GM23338 (cell line): Measurements from ENCODE around the gene ETF1. TPM values are rescaled to one million over a fixed set of nuclear protein-coding genes. Genes with fewer than 3 reads are reported as not detected.

Source experiments
- ATAC-seq: fragments of 200-7000 bp; cut with Tn5 transposase; 3 replicates; pipeline ENCODE4 v1.9.1; 2020
- DNase-seq: peaks from one replicate; pipeline ENCODE4 v3.0.0-alpha.2; 2015; ENCODE audit warnings: low spot score
- H2AFZ ChIP-seq: fragments of 200-600 bp; sonication (generic); 2 replicates; pipeline ENCODE4 v1.8.0; 2016; ENCODE audit warnings: antibody characterized with exemption, mild to moderate bottlenecking, moderate library complexity
- H3F3A ChIP-seq: fragments of 200-600 bp; sonication (generic); replicated peaks from 2 replicates; pipeline ENCODE4 v1.8.0; 2017; ENCODE audit warnings: antibody characterized with exemption, mixed run types, low read depth
- H3K27ac ChIP-seq: fragments of 200-600 bp; sonication (generic); 2 replicates; pipeline ENCODE4 v1.6.1; 2016; ENCODE audit warnings: low read depth
- H3K27me3 ChIP-seq: fragments of 200-600 bp; sonication (generic); 2 replicates; pipeline ENCODE4 v1.8.0; 2016; ENCODE audit warnings: mild to moderate bottlenecking, mixed run types, moderate library complexity; ENCODE audit not compliant: insufficient read depth
- H3K36me3 ChIP-seq: fragments of 200-600 bp; sonication (generic); 2 replicates; pipeline ENCODE4 v1.8.0; 2016; ENCODE audit warnings: mild to moderate bottlenecking; ENCODE audit not compliant: insufficient read depth
- H3K4me1 ChIP-seq: fragments of 200-600 bp; sonication (generic); 2 replicates; pipeline ENCODE4 v1.8.0; 2016; ENCODE audit warnings: mild to moderate bottlenecking, moderate library complexity; ENCODE audit not compliant: insufficient read depth
- H3K4me2 ChIP-seq: fragments of 200-600 bp; sonication (generic); 2 replicates; pipeline ENCODE4 v1.7.1; 2017; ENCODE audit warnings: mixed run types
- H3K4me3 ChIP-seq: fragments of 200-600 bp; sonication (generic); 2 replicates; pipeline ENCODE4 v1.6.1; 2016; ENCODE audit warnings: mixed run types
- H3K79me2 ChIP-seq: fragments of 200-600 bp; sonication (generic); replicated peaks from 2 replicates; pipeline ENCODE4 v1.8.0; 2017; ENCODE audit warnings: mild to moderate bottlenecking; ENCODE audit not compliant: insufficient read depth
- H3K9me2 ChIP-seq: fragments of 200-600 bp; sonication (generic); 2 replicates; pipeline ENCODE4 v1.8.0; 2017; ENCODE audit not compliant: insufficient read depth
- H4K20me1 ChIP-seq: fragments of 200-600 bp; sonication (generic); replicated peaks from 2 replicates; pipeline ENCODE4 v1.8.0; 2017; ENCODE audit warnings: mild to moderate bottlenecking; ENCODE audit not compliant: insufficient read depth
- H3K27ac Mint-ChIP-seq: 2 replicates; pipeline ENCODE4 v1.8.0; 2020; ENCODE audit warnings: inconsistent platforms, mild to moderate bottlenecking, moderate library complexity, mixed read lengths
- H3K27me3 Mint-ChIP-seq: 3 replicates; pipeline ENCODE4 v1.8.0; 2022; ENCODE audit warnings: low read depth, mild to moderate bottlenecking, moderate library complexity, mixed read lengths, inconsistent platforms; ENCODE audit not compliant: insufficient read depth, poor library complexity
- H3K36me3 Mint-ChIP-seq: 3 replicates; pipeline ENCODE4 v1.8.0; 2021; ENCODE audit warnings: low read depth, mild to moderate bottlenecking, inconsistent platforms, moderate library complexity, mixed read lengths
- H3K4me1 Mint-ChIP-seq: 3 replicates; pipeline ENCODE4 v1.8.0; 2020; ENCODE audit warnings: mild to moderate bottlenecking, inconsistent platforms, mixed read lengths
- H3K4me3 Mint-ChIP-seq: 3 replicates; pipeline ENCODE4 v1.8.0; 2021; ENCODE audit warnings: moderate library complexity, mild to moderate bottlenecking, inconsistent platforms, mixed read lengths
- H3K9me3 Mint-ChIP-seq: 3 replicates; pipeline ENCODE4 v1.8.0; 2020; ENCODE audit warnings: moderate library complexity, mild to moderate bottlenecking, inconsistent platforms, mixed read lengths
- CREB1 ChIP-seq: fragments of 250-450 bp; sonication (Bioruptor Pico); IDR thresholded peaks from 2 replicates; pipeline ENCODE4 v1.5.0; 2020; ENCODE audit warnings: low read depth, mild to moderate bottlenecking, moderate library complexity
- EZH2 ChIP-seq: fragments of 200-600 bp; sonication (generic); IDR thresholded peaks from one replicate; pipeline ENCODE4 v1.8.0; 2017; ENCODE audit warnings: antibody characterized with exemption, mild to moderate bottlenecking, low read depth; ENCODE audit not compliant: unreplicated experiment
- EZH2phosphoT487 ChIP-seq: fragments of 200-600 bp; sonication (generic); IDR thresholded peaks from one replicate; pipeline ENCODE4 v1.8.1; 2018; ENCODE audit warnings: antibody characterized with exemption; ENCODE audit not compliant: unreplicated experiment
- JUNB ChIP-seq: IDR thresholded peaks from one replicate; pipeline ENCODE4 v1.6.1; 2016; ENCODE audit warnings: antibody characterized with exemption; ENCODE audit not compliant: unreplicated experiment
- NANOG ChIP-seq: IDR thresholded peaks from 2 replicates; pipeline ENCODE4 v1.6.1; 2016; ENCODE audit warnings: antibody characterized with exemption, borderline replicate concordance
- POLR2AphosphoS5 ChIP-seq: IDR thresholded peaks from 2 replicates; pipeline ENCODE4 v1.6.1; 2016; ENCODE audit warnings: antibody characterized with exemption, low read depth
- STAT1 ChIP-seq: IDR thresholded peaks from one replicate; pipeline ENCODE4 v1.6.1; 2016; ENCODE audit warnings: antibody characterized with exemption; ENCODE audit not compliant: unreplicated experiment
- ZNF114 ChIP-seq: fragments of 250-450 bp; sonication (Bioruptor Pico); IDR thresholded peaks from 2 replicates; pipeline ENCODE4 v1.5.0; 2020; ENCODE audit warnings: mild to moderate bottlenecking, moderate library complexity
- polyA plus RNA-seq: library from polyadenylated mRNA; unstranded; fragments of >200 nt; fragmentation: Nextera tagmentation; extraction: Ambion mirVana; gene quantifications from 2 replicates; pipeline ENCODE4 v1.2.1, GENCODE V29; 2016
- total RNA-seq: library from RNA; depleted of rRNA; stranded (reverse); fragments of >200 nt; shearing (Covaris generic); gene quantifications from 2 replicates; pipeline ENCODE4 v1.2.3, GENCODE V29; 2014
- TF ChIP-seq, protein P1 (sequence below): fragments of 250-450 bp; sonication (Bioruptor Pico); IDR thresholded peaks from 2 replicates; pipeline ENCODE4 v1.5.0; 2020; ENCODE audit warnings: mild to moderate bottlenecking, moderate library complexity
- TF ChIP-seq, protein P2 (sequence below): IDR thresholded peaks from one replicate; pipeline ENCODE4 v1.6.1; 2018; ENCODE audit warnings: antibody characterized with exemption; ENCODE audit not compliant: unreplicated experiment
- TF ChIP-seq, protein P3 (sequence below): IDR thresholded peaks from 2 replicates; pipeline ENCODE4 v1.6.1; 2016; ENCODE audit warnings: antibody characterized with exemption

Gene ETF1
- total and polyA plus RNA-seq, 2 experiments from 2014 or later: 68.9 to 136 TPM

DNA sequence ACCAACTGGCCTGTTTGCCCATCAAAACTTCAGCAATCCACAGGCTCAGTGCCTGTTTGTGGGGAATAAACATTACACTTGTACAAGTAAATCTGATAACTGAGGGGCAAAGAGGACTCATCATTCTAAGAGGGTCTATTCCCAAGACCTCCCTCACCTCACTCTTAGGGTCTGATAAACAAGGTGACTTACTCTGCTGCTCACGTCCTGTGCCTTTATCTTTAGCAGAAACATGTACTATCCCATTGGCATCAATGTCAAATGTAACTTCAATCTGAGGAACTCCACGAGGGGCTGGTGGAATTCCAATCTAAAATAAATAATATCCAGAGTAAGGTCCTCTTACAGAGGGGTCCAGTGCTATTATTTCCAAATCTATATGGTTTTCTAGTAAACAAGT, 14.6 kb upstream of the ETF1 start (continued):
- TF ChIP-seq, protein P1, sequence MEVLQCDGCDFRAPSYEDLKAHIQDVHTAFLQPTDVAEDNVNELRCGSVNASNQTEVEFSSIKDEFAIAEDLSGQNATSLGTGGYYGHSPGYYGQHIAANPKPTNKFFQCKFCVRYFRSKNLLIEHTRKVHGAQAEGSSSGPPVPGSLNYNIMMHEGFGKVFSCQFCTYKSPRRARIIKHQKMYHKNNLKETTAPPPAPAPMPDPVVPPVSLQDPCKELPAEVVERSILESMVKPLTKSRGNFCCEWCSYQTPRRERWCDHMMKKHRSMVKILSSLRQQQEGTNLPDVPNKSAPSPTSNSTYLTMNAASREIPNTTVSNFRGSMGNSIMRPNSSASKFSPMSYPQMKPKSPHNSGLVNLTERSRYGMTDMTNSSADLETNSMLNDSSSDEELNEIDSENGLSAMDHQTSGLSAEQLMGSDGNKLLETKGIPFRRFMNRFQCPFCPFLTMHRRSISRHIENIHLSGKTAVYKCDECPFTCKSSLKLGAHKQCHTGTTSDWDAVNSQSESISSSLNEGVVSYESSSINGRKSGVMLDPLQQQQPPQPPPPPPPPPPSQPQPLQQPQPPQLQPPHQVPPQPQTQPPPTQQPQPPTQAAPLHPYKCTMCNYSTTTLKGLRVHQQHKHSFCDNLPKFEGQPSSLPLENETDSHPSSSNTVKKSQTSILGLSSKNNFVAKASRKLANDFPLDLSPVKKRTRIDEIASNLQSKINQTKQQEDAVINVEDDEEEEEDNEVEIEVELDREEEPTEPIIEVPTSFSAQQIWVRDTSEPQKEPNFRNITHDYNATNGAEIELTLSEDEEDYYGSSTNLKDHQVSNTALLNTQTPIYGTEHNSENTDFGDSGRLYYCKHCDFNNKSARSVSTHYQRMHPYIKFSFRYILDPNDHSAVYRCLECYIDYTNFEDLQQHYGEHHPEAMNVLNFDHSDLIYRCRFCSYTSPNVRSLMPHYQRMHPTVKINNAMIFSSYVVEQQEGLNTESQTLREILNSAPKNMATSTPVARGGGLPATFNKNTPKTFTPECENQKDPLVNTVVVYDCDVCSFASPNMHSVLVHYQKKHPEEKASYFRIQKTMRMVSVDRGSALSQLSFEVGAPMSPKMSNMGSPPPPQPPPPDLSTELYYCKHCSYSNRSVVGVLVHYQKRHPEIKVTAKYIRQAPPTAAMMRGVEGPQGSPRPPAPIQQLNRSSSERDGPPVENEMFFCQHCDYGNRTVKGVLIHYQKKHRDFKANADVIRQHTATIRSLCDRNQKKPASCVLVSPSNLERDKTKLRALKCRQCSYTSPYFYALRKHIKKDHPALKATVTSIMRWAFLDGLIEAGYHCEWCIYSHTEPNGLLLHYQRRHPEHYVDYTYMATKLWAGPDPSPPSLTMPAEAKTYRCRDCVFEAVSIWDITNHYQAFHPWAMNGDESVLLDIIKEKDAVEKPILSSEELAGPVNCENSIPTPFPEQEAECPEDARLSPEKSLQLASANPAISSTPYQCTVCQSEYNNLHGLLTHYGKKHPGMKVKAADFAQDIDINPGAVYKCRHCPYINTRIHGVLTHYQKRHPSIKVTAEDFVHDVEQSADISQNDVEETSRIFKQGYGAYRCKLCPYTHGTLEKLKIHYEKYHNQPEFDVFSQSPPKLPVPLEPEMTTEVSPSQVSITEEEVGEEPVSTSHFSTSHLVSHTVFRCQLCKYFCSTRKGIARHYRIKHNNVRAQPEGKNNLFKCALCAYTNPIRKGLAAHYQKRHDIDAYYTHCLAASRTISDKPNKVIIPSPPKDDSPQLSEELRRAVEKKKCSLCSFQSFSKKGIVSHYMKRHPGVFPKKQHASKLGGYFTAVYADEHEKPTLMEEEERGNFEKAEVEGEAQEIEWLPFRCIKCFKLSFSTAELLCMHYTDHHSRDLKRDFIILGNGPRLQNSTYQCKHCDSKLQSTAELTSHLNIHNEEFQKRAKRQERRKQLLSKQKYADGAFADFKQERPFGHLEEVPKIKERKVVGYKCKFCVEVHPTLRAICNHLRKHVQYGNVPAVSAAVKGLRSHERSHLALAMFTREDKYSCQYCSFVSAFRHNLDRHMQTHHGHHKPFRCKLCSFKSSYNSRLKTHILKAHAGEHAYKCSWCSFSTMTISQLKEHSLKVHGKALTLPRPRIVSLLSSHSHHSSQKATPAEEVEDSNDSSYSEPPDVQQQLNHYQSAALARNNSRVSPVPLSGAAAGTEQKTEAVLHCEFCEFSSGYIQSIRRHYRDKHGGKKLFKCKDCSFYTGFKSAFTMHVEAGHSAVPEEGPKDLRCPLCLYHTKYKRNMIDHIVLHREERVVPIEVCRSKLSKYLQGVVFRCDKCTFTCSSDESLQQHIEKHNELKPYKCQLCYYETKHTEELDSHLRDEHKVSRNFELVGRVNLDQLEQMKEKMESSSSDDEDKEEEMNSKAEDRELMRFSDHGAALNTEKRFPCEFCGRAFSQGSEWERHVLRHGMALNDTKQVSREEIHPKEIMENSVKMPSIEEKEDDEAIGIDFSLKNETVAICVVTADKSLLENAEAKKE (CRISPR knock-in tag): no peak
- TF ChIP-seq EZH2 (no peak), JUNB (no peak), POLR2AphosphoS5 (no peak)
- TF ChIP-seq, protein P2, sequence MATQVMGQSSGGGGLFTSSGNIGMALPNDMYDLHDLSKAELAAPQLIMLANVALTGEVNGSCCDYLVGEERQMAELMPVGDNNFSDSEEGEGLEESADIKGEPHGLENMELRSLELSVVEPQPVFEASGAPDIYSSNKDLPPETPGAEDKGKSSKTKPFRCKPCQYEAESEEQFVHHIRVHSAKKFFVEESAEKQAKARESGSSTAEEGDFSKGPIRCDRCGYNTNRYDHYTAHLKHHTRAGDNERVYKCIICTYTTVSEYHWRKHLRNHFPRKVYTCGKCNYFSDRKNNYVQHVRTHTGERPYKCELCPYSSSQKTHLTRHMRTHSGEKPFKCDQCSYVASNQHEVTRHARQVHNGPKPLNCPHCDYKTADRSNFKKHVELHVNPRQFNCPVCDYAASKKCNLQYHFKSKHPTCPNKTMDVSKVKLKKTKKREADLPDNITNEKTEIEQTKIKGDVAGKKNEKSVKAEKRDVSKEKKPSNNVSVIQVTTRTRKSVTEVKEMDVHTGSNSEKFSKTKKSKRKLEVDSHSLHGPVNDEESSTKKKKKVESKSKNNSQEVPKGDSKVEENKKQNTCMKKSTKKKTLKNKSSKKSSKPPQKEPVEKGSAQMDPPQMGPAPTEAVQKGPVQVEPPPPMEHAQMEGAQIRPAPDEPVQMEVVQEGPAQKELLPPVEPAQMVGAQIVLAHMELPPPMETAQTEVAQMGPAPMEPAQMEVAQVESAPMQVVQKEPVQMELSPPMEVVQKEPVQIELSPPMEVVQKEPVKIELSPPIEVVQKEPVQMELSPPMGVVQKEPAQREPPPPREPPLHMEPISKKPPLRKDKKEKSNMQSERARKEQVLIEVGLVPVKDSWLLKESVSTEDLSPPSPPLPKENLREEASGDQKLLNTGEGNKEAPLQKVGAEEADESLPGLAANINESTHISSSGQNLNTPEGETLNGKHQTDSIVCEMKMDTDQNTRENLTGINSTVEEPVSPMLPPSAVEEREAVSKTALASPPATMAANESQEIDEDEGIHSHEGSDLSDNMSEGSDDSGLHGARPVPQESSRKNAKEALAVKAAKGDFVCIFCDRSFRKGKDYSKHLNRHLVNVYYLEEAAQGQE: no peak

DNA sequence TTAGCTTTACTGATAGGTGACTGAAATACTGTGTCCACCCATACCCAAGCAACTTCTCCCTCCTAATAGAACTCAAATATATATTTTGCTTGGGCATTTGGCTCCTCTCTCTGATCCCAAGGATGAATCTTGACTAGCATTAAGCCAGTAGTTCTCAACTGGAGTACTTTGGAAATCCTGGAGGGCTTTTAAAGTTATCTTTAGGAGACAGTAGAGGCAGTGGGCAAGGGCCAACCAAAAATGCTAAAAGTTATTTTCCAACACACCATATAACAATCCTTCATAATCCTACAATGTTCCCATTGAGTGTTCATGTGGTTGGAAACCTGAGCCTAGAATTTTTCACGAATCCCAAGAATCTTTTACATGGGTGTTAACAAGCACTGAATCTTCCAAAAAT, 11.1 kb upstream of the ETF1 start:
- no peaks in the 10 kb centered on the region for H3K4me1 Mint-ChIP-seq
- H3K4me3 ChIP-seq: no peak overlapping the region
- H3K79me2 ChIP-seq: peaks cover 22% of the 10 kb centered on the region
- H3K9me2 ChIP-seq: no peaks in the 10 kb centered on the region
- H3K27ac Mint-ChIP-seq: no peak overlapping the region
- peaks cover 44% of the 10 kb centered on the region for H4K20me1 ChIP-seq
- no peak overlapping the region for H3K27ac ChIP-seq
- H2AFZ ChIP-seq: no peak overlapping the region
- peaks cover 57% of the 10 kb centered on the region for H3F3A ChIP-seq
- H3K36me3 Mint-ChIP-seq: peaks cover 72% of the 10 kb centered on the region
- no peaks in the 10 kb centered on the region for H3K27me3 ChIP-seq
- H3K4me3 Mint-ChIP-seq: no peak overlapping the region
- ATAC-seq (no peak), DNase-seq (no peak)
- H3K27me3 Mint-ChIP-seq: peaks cover 11% of the 10 kb centered on the region
- H3K36me3 ChIP-seq: peaks cover 46% of the 10 kb centered on the region
- no peak overlapping the region for H3K4me2 ChIP-seq
- H3K9me3 Mint-ChIP-seq: no peaks in the 10 kb centered on the region
- no peaks in the 10 kb centered on the region for H3K4me1 ChIP-seq
- no peak for TF ChIP-seq JUNB
- no peak for TF ChIP-seq NANOG
- TF ChIP-seq CREB1 (CRISPR knock-in tag): no peak
- TF ChIP-seq, protein P2: no peak
- TF ChIP-seq EZH2: no peak
- TF ChIP-seq STAT1: no peak
- TF ChIP-seq, protein P3, sequence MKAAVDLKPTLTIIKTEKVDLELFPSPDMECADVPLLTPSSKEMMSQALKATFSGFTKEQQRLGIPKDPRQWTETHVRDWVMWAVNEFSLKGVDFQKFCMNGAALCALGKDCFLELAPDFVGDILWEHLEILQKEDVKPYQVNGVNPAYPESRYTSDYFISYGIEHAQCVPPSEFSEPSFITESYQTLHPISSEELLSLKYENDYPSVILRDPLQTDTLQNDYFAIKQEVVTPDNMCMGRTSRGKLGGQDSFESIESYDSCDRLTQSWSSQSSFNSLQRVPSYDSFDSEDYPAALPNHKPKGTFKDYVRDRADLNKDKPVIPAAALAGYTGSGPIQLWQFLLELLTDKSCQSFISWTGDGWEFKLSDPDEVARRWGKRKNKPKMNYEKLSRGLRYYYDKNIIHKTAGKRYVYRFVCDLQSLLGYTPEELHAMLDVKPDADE: no peak
- no peak for TF ChIP-seq EZH2phosphoT487
- no peak for TF ChIP-seq ZNF114 (CRISPR knock-in tag)
- no peak; the same call in 1 of the 2 replicates for TF ChIP-seq POLR2AphosphoS5
